H9 (cell line): ENCODE results near the gene RPL19. TPM values are rescaled to one million over a fixed set of nuclear protein-coding genes. Genes with fewer than 3 reads are reported as not detected.

Experiments used
- DNase-seq: peaks from one replicate; pipeline ENCODE4 v3.0.0-alpha.2; 2017
- H2AFZ ChIP-seq: one replicate; pipeline ENCODE4 v1.6.1; 2013; ENCODE audit warnings: mild to moderate bottlenecking, low read length, control low read depth, moderate library complexity
- H2AK5ac ChIP-seq: 2 replicates; pipeline ENCODE4 v1.6.1; 2013; ENCODE audit warnings: low read length, control low read depth, mixed read lengths; ENCODE audit not compliant: insufficient read length
- H2BK120ac ChIP-seq: one replicate; pipeline ENCODE4 v1.6.1; 2013; ENCODE audit warnings: low read depth, mild to moderate bottlenecking, low read length, control low read depth, inconsistent platforms; ENCODE audit not compliant: poor library complexity, severe bottlenecking
- H2BK12ac ChIP-seq: 2 replicates; pipeline ENCODE4 v1.6.1; 2013; ENCODE audit warnings: low read length, control low read depth, mixed read lengths, low read depth; ENCODE audit not compliant: insufficient read length
- H2BK15ac ChIP-seq: 2 replicates; pipeline ENCODE4 v1.6.1; 2013; ENCODE audit warnings: low read depth, low read length, control low read depth
- H2BK20ac ChIP-seq: one replicate; pipeline ENCODE4 v1.6.1; 2013; ENCODE audit warnings: low read depth, mild to moderate bottlenecking, low read length, control low read depth, inconsistent platforms; ENCODE audit not compliant: poor library complexity, severe bottlenecking
- H2BK5ac ChIP-seq: 2 replicates; pipeline ENCODE4 v1.6.1; 2013; ENCODE audit warnings: low read length, control low read depth, mixed read lengths; ENCODE audit not compliant: insufficient read length
- H3K14ac ChIP-seq: 2 replicates; pipeline ENCODE4 v1.6.1; 2013; ENCODE audit warnings: low read length, control low read depth; ENCODE audit not compliant: insufficient read depth
- H3K18ac ChIP-seq: 2 replicates; pipeline ENCODE4 v1.6.1; 2013; ENCODE audit warnings: low read depth, mild to moderate bottlenecking, mixed read lengths, low read length, control low read depth; ENCODE audit not compliant: insufficient read length
- H3K23ac ChIP-seq: 2 replicates; pipeline ENCODE4 v1.6.1; 2013; ENCODE audit warnings: low read length, control low read depth, mixed read lengths, low read depth; ENCODE audit not compliant: insufficient read length
- H3K23me2 ChIP-seq: 2 replicates; pipeline ENCODE4 v1.6.1; 2013; ENCODE audit warnings: low read depth, mild to moderate bottlenecking, mixed read lengths, low read length, control low read depth; ENCODE audit not compliant: insufficient read length, poor library complexity, severe bottlenecking
- H3K27ac ChIP-seq: 2 replicates; pipeline ENCODE4 v1.5.1; 2013; ENCODE audit warnings: low read length, control low read depth, mixed read lengths, low read depth; ENCODE audit not compliant: insufficient read length
- H3K27me3 ChIP-seq: 2 replicates; pipeline ENCODE4 v1.6.1; 2013; ENCODE audit warnings: low read length, control low read depth, inconsistent platforms; ENCODE audit not compliant: insufficient read depth
- H3K4ac ChIP-seq: 2 replicates; pipeline ENCODE4 v1.6.1; 2013; ENCODE audit warnings: low read depth, mild to moderate bottlenecking, control low read depth, inconsistent platforms, low read length, moderate library complexity
- H3K4me1 ChIP-seq: 2 replicates; pipeline ENCODE4 v1.6.1; 2013; ENCODE audit warnings: low read length, control low read depth, inconsistent platforms; ENCODE audit not compliant: insufficient read depth
- H3K4me2 ChIP-seq: 2 replicates; pipeline ENCODE4 v1.6.1; 2013; ENCODE audit warnings: low read length, control low read depth, mixed read lengths; ENCODE audit not compliant: insufficient read length, insufficient read depth
- H3K56ac ChIP-seq: 2 replicates; pipeline ENCODE4 v1.6.1; 2013; ENCODE audit warnings: low read depth, mild to moderate bottlenecking, mixed read lengths, low read length, control low read depth; ENCODE audit not compliant: insufficient read length
- H3K79me1 ChIP-seq: 2 replicates; pipeline ENCODE4 v1.6.1; 2013; ENCODE audit warnings: low read depth, mild to moderate bottlenecking, moderate library complexity, low read length, control low read depth, inconsistent platforms; ENCODE audit not compliant: insufficient read depth, poor library complexity, severe bottlenecking
- H3K79me2 ChIP-seq: 2 replicates; pipeline ENCODE4 v1.6.1; 2013; ENCODE audit warnings: low read length, control low read depth, inconsistent platforms; ENCODE audit not compliant: insufficient read depth
- H3K9ac ChIP-seq: 2 replicates; pipeline ENCODE4 v1.6.1; 2013; ENCODE audit warnings: low read length, control low read depth, mixed read lengths; ENCODE audit not compliant: insufficient read length; ENCODE audit errors: extremely low read depth
- H3K9me3 ChIP-seq: one replicate; pipeline ENCODE4 v1.6.1; 2013; ENCODE audit warnings: low read depth, low read length, inconsistent platforms; ENCODE audit not compliant: control insufficient read depth
- H3T11ph ChIP-seq: one replicate; pipeline ENCODE4 v1.6.1; 2013; ENCODE audit warnings: mild to moderate bottlenecking, low read length, control low read depth, inconsistent platforms
- H4K20me1 ChIP-seq: one replicate; pipeline ENCODE4 v1.6.1; 2013; ENCODE audit not compliant: control insufficient read depth, insufficient read length, insufficient read depth
- H4K5ac ChIP-seq: 2 replicates; pipeline ENCODE4 v1.6.1; 2013; ENCODE audit warnings: low read depth, mild to moderate bottlenecking, mixed read lengths, low read length, control low read depth; ENCODE audit not compliant: insufficient read length
- H4K8ac ChIP-seq: replicated peaks from 2 replicates; pipeline ENCODE4 v1.6.1; 2013; ENCODE audit warnings: low read length, control low read depth, mixed read lengths, low read depth; ENCODE audit not compliant: insufficient read length
- H4K91ac ChIP-seq: 2 replicates; pipeline ENCODE4 v1.6.1; 2013; ENCODE audit warnings: low read depth, mild to moderate bottlenecking, moderate library complexity, mixed read lengths, low read length, control low read depth; ENCODE audit not compliant: insufficient read length
- H3K27ac Mint-ChIP-seq, 3 experiments: 2 replicates in 2 of 3; 3 replicates in 1 of 3; pipeline ENCODE4 v1.8.0; 2020 to 2021; ENCODE audit warnings: mixed read lengths in 3 of 3, mild to moderate bottlenecking in 1 of 3, moderate library complexity in 1 of 3
- H3K27me3 Mint-ChIP-seq: 2 replicates; pipeline ENCODE4 v1.8.0; 2021; ENCODE audit warnings: low read depth, mild to moderate bottlenecking, moderate library complexity, mixed read lengths
- H3K36me3 Mint-ChIP-seq, 3 experiments: 2 replicates in 2 of 3; 3 replicates in 1 of 3; pipeline ENCODE4 v1.8.0; 2020 to 2021; ENCODE audit warnings: low read depth in 3 of 3, mixed read lengths in 3 of 3; ENCODE audit not compliant: insufficient read depth in 1 of 3
- H3K4me1 Mint-ChIP-seq, 2 experiments: 2 replicates each; pipeline ENCODE4 v1.8.0; 2020; ENCODE audit warnings: mixed read lengths in 2 of 2
- H3K4me3 Mint-ChIP-seq, 2 experiments: 2 replicates in 1 of 2; 3 replicates in 1 of 2; pipeline ENCODE4 v1.8.0; 2020 to 2021; ENCODE audit warnings: mild to moderate bottlenecking in 2 of 2, mixed read lengths in 2 of 2, moderate library complexity in 1 of 2
- H3K9me3 Mint-ChIP-seq, 2 experiments: 2 replicates in 1 of 2; 3 replicates in 1 of 2; pipeline ENCODE4 v1.8.0; 2020; ENCODE audit warnings: mild to moderate bottlenecking in 2 of 2, mixed read lengths in 2 of 2, moderate library complexity in 1 of 2
- WGBS: extraction: QIAGEN DNeasy Blood & Tissue Kit; methylation state at CpG from one replicate; pipeline ENCODE4 v1.1.7; 2013; ENCODE audit warnings: missing lambda C conversion rate, low lambda C conversion rate, mixed read lengths; ENCODE audit not compliant: insufficient read length; ENCODE audit errors: extremely low coverage; 5-methylcytosine and 5-hydroxymethylcytosine counted together
- total RNA-seq: library from RNA; stranded (reverse); gene quantifications from 2 replicates; pipeline ENCODE4 v1.2.1, GENCODE V29; 2021
- TF ChIP-seq, protein P1 (sequence below): fragments of 200-600 bp; sonication (generic); conservative IDR thresholded peaks from 3 replicates; pipeline ENCODE4 v1.8.0; 2021; ENCODE audit warnings: antibody characterized with exemption, mild to moderate bottlenecking

RPL19 gene
- total RNA-seq, 1 experiment from 2014 or later, result 2,038 TPM

DNA sequence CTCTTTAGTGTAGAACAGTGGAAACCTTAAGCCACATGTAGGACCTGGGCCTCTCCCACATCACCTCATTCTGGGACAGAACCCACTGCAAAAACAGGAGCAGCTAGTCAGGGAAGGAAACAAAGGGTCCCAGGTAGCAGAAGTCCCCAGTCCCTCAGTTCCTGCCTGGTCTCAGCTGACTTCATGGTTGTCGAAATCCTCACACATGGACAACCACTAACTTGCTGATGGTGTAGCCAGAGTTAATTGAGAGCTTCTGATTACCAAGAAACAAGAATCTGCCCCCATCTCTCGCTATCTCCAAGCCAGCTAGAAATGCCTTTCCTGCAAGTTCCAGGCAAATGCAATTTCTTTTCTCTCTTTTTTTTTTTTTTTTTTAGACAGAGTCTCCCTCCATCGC lies 30.6 kb upstream of the RPL19 start:
- no peaks in the 10 kb centered on the region for H3K9me3 ChIP-seq
- no peak for DNase-seq
- H3K36me3 Mint-ChIP-seq, result peaks cover 3 to 8% (median 7%) of the 10 kb centered on the region in 3 experiments; a peak in 5 of 7 replicates
- no peak overlapping the region for H2BK20ac ChIP-seq
- H3K23me2 ChIP-seq, result peaks cover 9% of the 10 kb centered on the region
- H3K27me3 ChIP-seq, result peaks cover 10% of the 10 kb centered on the region; the same call in 1 of the 2 replicates
- H3K9ac ChIP-seq, result no peak overlapping the region
- no peak overlapping the region for H2AFZ ChIP-seq
- no peak overlapping the region for H2BK120ac ChIP-seq
- no peak overlapping the region for H4K91ac ChIP-seq
- H4K20me1 ChIP-seq, result no peaks in the 10 kb centered on the region
- no peak overlapping the region for H2BK12ac ChIP-seq
- H3K4me1 Mint-ChIP-seq, result peaks cover 36 to 45% of the 10 kb centered on the region in 2 experiments
- H3K4ac ChIP-seq, result no peak overlapping the region
- H4K8ac ChIP-seq, result no peak overlapping the region
- H3K18ac ChIP-seq, result no peak overlapping the region
- H3K4me2 ChIP-seq, result no peak overlapping the region
- no peak overlapping the region for H3K23ac ChIP-seq
- TF ChIP-seq, protein P1, sequence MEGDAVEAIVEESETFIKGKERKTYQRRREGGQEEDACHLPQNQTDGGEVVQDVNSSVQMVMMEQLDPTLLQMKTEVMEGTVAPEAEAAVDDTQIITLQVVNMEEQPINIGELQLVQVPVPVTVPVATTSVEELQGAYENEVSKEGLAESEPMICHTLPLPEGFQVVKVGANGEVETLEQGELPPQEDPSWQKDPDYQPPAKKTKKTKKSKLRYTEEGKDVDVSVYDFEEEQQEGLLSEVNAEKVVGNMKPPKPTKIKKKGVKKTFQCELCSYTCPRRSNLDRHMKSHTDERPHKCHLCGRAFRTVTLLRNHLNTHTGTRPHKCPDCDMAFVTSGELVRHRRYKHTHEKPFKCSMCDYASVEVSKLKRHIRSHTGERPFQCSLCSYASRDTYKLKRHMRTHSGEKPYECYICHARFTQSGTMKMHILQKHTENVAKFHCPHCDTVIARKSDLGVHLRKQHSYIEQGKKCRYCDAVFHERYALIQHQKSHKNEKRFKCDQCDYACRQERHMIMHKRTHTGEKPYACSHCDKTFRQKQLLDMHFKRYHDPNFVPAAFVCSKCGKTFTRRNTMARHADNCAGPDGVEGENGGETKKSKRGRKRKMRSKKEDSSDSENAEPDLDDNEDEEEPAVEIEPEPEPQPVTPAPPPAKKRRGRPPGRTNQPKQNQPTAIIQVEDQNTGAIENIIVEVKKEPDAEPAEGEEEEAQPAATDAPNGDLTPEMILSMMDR, result no peak
- no CpG with 5 or more reads among the region's 3 CpGs for WGBS
- H2AK5ac ChIP-seq, result no peak overlapping the region
- H3K14ac ChIP-seq, result no peak overlapping the region
- H2BK5ac ChIP-seq, result no peak overlapping the region
- H3K27ac Mint-ChIP-seq, result no peak overlapping the region
- H3K79me2 ChIP-seq, result no peaks in the 10 kb centered on the region
- no peak overlapping the region for H3T11ph ChIP-seq
- H3K27ac ChIP-seq, result no peak overlapping the region
- H2BK15ac ChIP-seq, result no peak overlapping the region
- H4K5ac ChIP-seq, result no peak overlapping the region
- H3K4me3 Mint-ChIP-seq, result no peak overlapping the region
- peaks cover 4 to 8% of the 10 kb centered on the region in 2 experiments; a peak in 4 of 5 replicates for H3K9me3 Mint-ChIP-seq
- no peaks in the 10 kb centered on the region for H3K79me1 ChIP-seq
- H3K27me3 Mint-ChIP-seq, result peaks cover 39% of the 10 kb centered on the region
- no peak overlapping the region for H3K56ac ChIP-seq
- H3K4me1 ChIP-seq, result no peaks in the 10 kb centered on the region; the same call in 1 of the 2 replicates
